ENCODE data around the gene WDR20.

DNA sequence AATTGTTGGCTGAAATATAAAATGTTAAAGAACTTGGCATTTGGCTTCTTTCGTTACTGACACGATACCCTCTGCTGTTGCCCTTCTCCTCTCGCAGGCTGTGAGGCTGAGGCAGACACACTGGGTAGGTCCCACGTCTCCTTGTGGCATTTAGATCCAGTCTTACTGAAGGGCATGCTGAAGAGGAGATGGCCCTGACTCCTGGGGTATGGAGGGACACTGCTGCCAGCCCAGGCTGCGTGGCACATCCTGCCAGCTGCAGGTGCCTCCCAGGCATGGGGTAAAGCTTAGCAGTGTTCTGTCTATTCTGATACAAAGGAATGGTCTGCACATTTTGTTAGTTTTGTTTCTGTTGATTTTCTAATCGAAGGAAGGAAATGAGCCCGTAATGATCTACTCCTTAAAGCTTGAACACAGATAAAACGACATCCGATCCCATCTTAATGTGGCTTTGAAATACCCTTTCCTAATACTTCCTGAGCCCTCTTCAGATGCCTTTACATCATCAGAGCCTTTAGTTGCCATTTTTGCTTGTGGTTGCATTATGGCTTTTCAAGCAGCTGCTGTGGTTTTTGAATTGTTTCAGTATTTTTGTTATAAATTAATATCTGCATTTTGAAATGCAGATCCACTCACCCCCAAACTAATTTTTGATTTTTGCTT is 61.1 kb downstream of the WDR20 start:
- TF ChIP-seq, protein P1, sequence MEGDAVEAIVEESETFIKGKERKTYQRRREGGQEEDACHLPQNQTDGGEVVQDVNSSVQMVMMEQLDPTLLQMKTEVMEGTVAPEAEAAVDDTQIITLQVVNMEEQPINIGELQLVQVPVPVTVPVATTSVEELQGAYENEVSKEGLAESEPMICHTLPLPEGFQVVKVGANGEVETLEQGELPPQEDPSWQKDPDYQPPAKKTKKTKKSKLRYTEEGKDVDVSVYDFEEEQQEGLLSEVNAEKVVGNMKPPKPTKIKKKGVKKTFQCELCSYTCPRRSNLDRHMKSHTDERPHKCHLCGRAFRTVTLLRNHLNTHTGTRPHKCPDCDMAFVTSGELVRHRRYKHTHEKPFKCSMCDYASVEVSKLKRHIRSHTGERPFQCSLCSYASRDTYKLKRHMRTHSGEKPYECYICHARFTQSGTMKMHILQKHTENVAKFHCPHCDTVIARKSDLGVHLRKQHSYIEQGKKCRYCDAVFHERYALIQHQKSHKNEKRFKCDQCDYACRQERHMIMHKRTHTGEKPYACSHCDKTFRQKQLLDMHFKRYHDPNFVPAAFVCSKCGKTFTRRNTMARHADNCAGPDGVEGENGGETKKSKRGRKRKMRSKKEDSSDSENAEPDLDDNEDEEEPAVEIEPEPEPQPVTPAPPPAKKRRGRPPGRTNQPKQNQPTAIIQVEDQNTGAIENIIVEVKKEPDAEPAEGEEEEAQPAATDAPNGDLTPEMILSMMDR (IDR thresholded peaks at IDR 0.05), result no peak
- TF ChIP-seq ZFX (IDR thresholded peaks at IDR 0.05; ENCODE audit: borderline replicate concordance), result no peak
